LNCAP (cell line): Measurements from ENCODE around the gene CHSY3.

Source experiments
- CTCF ChIP-seq: fragments of 450-650 bp; IDR thresholded peaks from 2 replicates; pipeline ENCODE4 v1.5.1; 2017; ENCODE audit warnings: mild to moderate bottlenecking

Gene CHSY3

GRCh38 chr5:130025511-130025910, 121.2 kb downstream of the CHSY3 start:
- TF ChIP-seq CTCF, result no peak

- no peak for TF ChIP-seq CTCF
Observed at GRCh38 chr5:130032807-130033206, 128.5 kb downstream of the CHSY3 start.

GRCh38 chr5:130034566-130035210, 130.4 kb downstream of the CHSY3 start:
- TF ChIP-seq CTCF, result no peak

GRCh38 chr5:130035388-130035787, 131.1 kb downstream of the CHSY3 start:
- no peak for TF ChIP-seq CTCF

- no peak for TF ChIP-seq CTCF
Observed at GRCh38 chr5:130037905-130038304, 133.6 kb downstream of the CHSY3 start.

GRCh38 chr5:130043834-130044233, 139.6 kb downstream of the CHSY3 start:
- TF ChIP-seq CTCF, result no peak

- TF ChIP-seq CTCF, result no peak
Observed at GRCh38 chr5:130045334-130045733, 141.1 kb downstream of the CHSY3 start.

- TF ChIP-seq CTCF, result no peak
Observed at GRCh38 chr5:130050585-130050984, 146.3 kb downstream of the CHSY3 start.
